ENCODE data around the gene CD72.

Gene CD72

GRCh38 chr9:35664531-35665470, 46.6 kb upstream of the CD72 start, which contains the start of gene ARHGEF39 (continued):
- 0 out of 2 replicates have a peak, but pooled peaks have one; percentile 40 for TF ChIP-seq KLF16 (tag by site-specific recombination; IDR thresholded peaks at IDR 0.05)
- no peak for TF ChIP-seq GLI4 (tag by site-specific recombination; IDR thresholded peaks at IDR 0.05)
- no peak for TF ChIP-seq GLI2 (tag by site-specific recombination; IDR thresholded peaks at IDR 0.05; ENCODE audit: borderline replicate concordance, low read depth)
- no peak for TF ChIP-seq ZNF24 (tag by site-specific recombination; IDR thresholded peaks at IDR 0.05)
- TF ChIP-seq KLF17 (tag by site-specific recombination; IDR thresholded peaks at IDR 0.05): no peak
- no peak for TF ChIP-seq ZNF202 (tag by site-specific recombination; IDR thresholded peaks at IDR 0.05; ENCODE audit: borderline replicate concordance)
- peak; percentile 85 for TF ChIP-seq ZNF600 (tag by site-specific recombination; IDR thresholded peaks at IDR 0.05)
- peak; percentile 77 for TF ChIP-seq ZBTB48 (tag by site-specific recombination; IDR thresholded peaks at IDR 0.05)
- peak; percentile 62; the same call in 1 of the 2 replicates for TF ChIP-seq CTCF (tag by site-specific recombination; IDR thresholded peaks at IDR 0.05)
- no peak for TF ChIP-seq PRDM10 (tag by site-specific recombination; IDR thresholded peaks at IDR 0.05)
- TF ChIP-seq ZBTB17 (tag by site-specific recombination; IDR thresholded peaks at IDR 0.05): peak; percentile 78
- TF ChIP-seq ZNF23 (tag by site-specific recombination; IDR thresholded peaks at IDR 0.05; ENCODE audit: borderline replicate concordance): no peak
- TF ChIP-seq ZFP41 (tag by site-specific recombination; IDR thresholded peaks at IDR 0.05; ENCODE audit: borderline replicate concordance): no peak
- no peak for TF ChIP-seq ZSCAN18 (tag by site-specific recombination; IDR thresholded peaks at IDR 0.05)
- no peak for TF ChIP-seq ZNF555 (tag by site-specific recombination; conservative IDR thresholded peaks at IDR 0.05)
- TF ChIP-seq ZNF571 (tag by site-specific recombination; IDR thresholded peaks at IDR 0.05): no peak
- no peak for TF ChIP-seq ZNF596 (tag by site-specific recombination; IDR thresholded peaks at IDR 0.05)
- peak; percentile 60 for TF ChIP-seq GLIS2 (tag by site-specific recombination; IDR thresholded peaks at IDR 0.05)
- TF ChIP-seq SP2 (tag by site-specific recombination; IDR thresholded peaks at IDR 0.05): peak; percentile 72
- TF ChIP-seq ZNF629 (tag by site-specific recombination; IDR thresholded peaks at IDR 0.05): no peak
- TF ChIP-seq PRDM2 (tag by site-specific recombination; IDR thresholded peaks at IDR 0.05; ENCODE audit: borderline replicate concordance): no peak
- peak; percentile 62; the same call in 1 of the 2 replicates for TF ChIP-seq ZBTB20 (tag by site-specific recombination; IDR thresholded peaks at IDR 0.05)
- peak; percentile 42; the same call in 1 of the 2 replicates for TF ChIP-seq ZNF501 (tag by site-specific recombination; IDR thresholded peaks at IDR 0.05)
- TF ChIP-seq ZNF623 (tag by site-specific recombination; IDR thresholded peaks at IDR 0.05): peak; percentile 56
- TF ChIP-seq ZNF530 (tag by site-specific recombination; IDR thresholded peaks at IDR 0.05; ENCODE audit: low read depth): no peak

Data from HEK293 (cell line).